Keratinocyte (primary cell): ENCODE measurements around the gene SLC16A2. TPM values are rescaled to one million over a fixed set of nuclear protein-coding genes. Genes with fewer than 3 reads are reported as not detected.

Experiments used
- DNase-seq: peaks from one replicate; pipeline ENCODE4 v3.0.0-alpha.2; 2011; ENCODE audit warnings: low read depth, missing footprints, low spot score
- FAIRE-seq: peaks from 2 replicates; lab custom pipeline; 2011; peaks lifted over from hg19 to GRCh38; lab: Jason Lieb, UNC
- H2AFZ ChIP-seq: 2 replicates; pipeline ENCODE4 v1.6.0; 2012; ENCODE audit warnings: low read length, control low read depth, inconsistent platforms; ENCODE audit not compliant: control insufficient read depth
- H3K27ac ChIP-seq: 2 replicates; pipeline ENCODE4 v1.5.1; 2011; ENCODE audit warnings: low read length; ENCODE audit not compliant: control insufficient read depth, insufficient read depth
- H3K27me3 ChIP-seq: 3 replicates; pipeline ENCODE4 v1.6.0; 2011; ENCODE audit warnings: low read length; ENCODE audit not compliant: control insufficient read depth, insufficient read depth; ENCODE audit errors: extremely low read depth
- H3K36me3 ChIP-seq, 2 experiments: 2 replicates in 1 of 2; 3 replicates in 1 of 2; pipeline ENCODE4 v1.5.1; 2011; ENCODE audit warnings: low read length in 2 of 2, mild to moderate bottlenecking in 1 of 2; ENCODE audit not compliant: control insufficient read depth in 2 of 2, insufficient read depth in 2 of 2; ENCODE audit errors: extremely low read depth in 1 of 2
- H3K4me1 ChIP-seq: 3 replicates; pipeline ENCODE4 v1.5.1; 2011; ENCODE audit warnings: low read length; ENCODE audit not compliant: control insufficient read depth, insufficient read depth; ENCODE audit errors: extremely low read depth
- H3K4me2 ChIP-seq: 3 replicates; pipeline ENCODE4 v1.6.0; 2011; ENCODE audit warnings: low read depth, low read length; ENCODE audit not compliant: control insufficient read depth, insufficient read depth; ENCODE audit errors: extremely low read depth
- H3K4me3 ChIP-seq, 3 experiments: fragments of 200-600 bp in 1 of 3; sonication (generic) in 1 of 3; 2 replicates in 2 of 3; 3 replicates in 1 of 3; pipeline ENCODE4 v1.5.1; 2011 to 2016; ENCODE audit warnings: low read length in 3 of 3, mild to moderate bottlenecking in 3 of 3, control low read depth in 2 of 3, inconsistent platforms in 1 of 3, low read depth in 1 of 3, mixed read lengths in 1 of 3, mixed run types in 1 of 3, moderate library complexity in 1 of 3; ENCODE audit not compliant: control insufficient read depth in 2 of 3, insufficient read depth in 2 of 3; ENCODE audit errors: extremely low read depth in 1 of 3
- H3K79me2 ChIP-seq: 2 replicates; pipeline ENCODE4 v1.6.0; 2012; ENCODE audit warnings: low read length; ENCODE audit not compliant: control insufficient read depth, insufficient read depth
- H3K9ac ChIP-seq: 3 replicates; pipeline ENCODE4 v1.6.0; 2011; ENCODE audit warnings: low read length; ENCODE audit not compliant: control insufficient read depth, insufficient read depth; ENCODE audit errors: extremely low read depth
- H3K9me1 ChIP-seq: 3 replicates; pipeline ENCODE4 v1.6.0; 2011; ENCODE audit warnings: low read length; ENCODE audit not compliant: control insufficient read depth, insufficient read depth; ENCODE audit errors: extremely low read depth
- H3K9me3 ChIP-seq: 2 replicates; pipeline ENCODE4 v1.5.1; 2012; ENCODE audit warnings: low read depth, low read length; ENCODE audit not compliant: control insufficient read depth
- H4K20me1 ChIP-seq: 3 replicates; pipeline ENCODE4 v1.6.0; 2011; ENCODE audit warnings: low read length; ENCODE audit not compliant: control insufficient read depth, insufficient read depth; ENCODE audit errors: extremely low read depth
- CTCF ChIP-seq, 3 experiments: IDR thresholded peaks in 1 of 3; conservative IDR thresholded peaks in 1 of 3; optimal IDR thresholded peaks in 1 of 3; 2 replicates in 2 of 3; 3 replicates in 1 of 3; pipeline versions ENCODE3 to v1.5.1; 2011; ENCODE audit warnings: low read length in 3 of 3, mild to moderate bottlenecking in 3 of 3, moderate library complexity in 2 of 3, control low read depth in 1 of 3, inconsistent platforms in 1 of 3; ENCODE audit not compliant: insufficient read depth in 2 of 3; ENCODE audit errors: extremely low read depth in 1 of 3
- EZH2 ChIP-seq: IDR thresholded peaks from one replicate; pipeline ENCODE4 v1.6.1; 2012; ENCODE audit warnings: inconsistent platforms, mild to moderate bottlenecking, low read length, moderate library complexity
- dilution Hi-C: fragments of 300-500 bp; cut with MboI; formaldehyde crosslinking; loops from one replicate; pipeline ENCODE4 v1.7.0; 2020; ENCODE audit warnings: low sequenced_read_pairs; ENCODE audit not compliant: extremely low pct_ligation_motif_present
- polyA plus RNA-seq, 5 experiments: library from polyadenylated mRNA; depleted of rRNA in 3 of 5; stranded (reverse) in 3 of 5; stranded (forward) in 1 of 5; unstranded in 1 of 5; fragments of >200 nt; gene quantifications; 1 replicate in 1 of 5; 2 replicates in 3 of 5; 3 replicates in 1 of 5; pipeline versions ENCODE4 v1.2.1 to v1.2.3, GENCODE V29; 2011 to 2012; ENCODE audit warnings: missing spikeins in 2 of 5, low read depth in 1 of 5, low replicate concordance in 1 of 5

Gene SLC16A2
- polyA plus RNA-seq, 1 donor (not counting 4 experiments of a cell fraction or from before 2014, with no cell fraction given), result 38.4 TPM

- no peaks in the 10 kb centered on the region for H4K20me1 ChIP-seq
- no peak overlapping the region for H3K27ac ChIP-seq
- peaks cover 5% of the 10 kb centered on the region for H3K4me1 ChIP-seq
- no peak overlapping the region for H3K4me3 ChIP-seq
- no peaks in the 10 kb centered on the region for H3K79me2 ChIP-seq
- H3K36me3 ChIP-seq, result peaks cover 0 to 1% of the 10 kb centered on the region in 2 experiments
- no peak overlapping the region for H3K9ac ChIP-seq
- DNase-seq (no peak), FAIRE-seq (no peak)
- no peak overlapping the region for H2AFZ ChIP-seq
- H3K27me3 ChIP-seq, result no peaks in the 10 kb centered on the region
- H3K9me3 ChIP-seq, result no peaks in the 10 kb centered on the region
- dilution Hi-C loops, result no loop called here
- no peak overlapping the region for H3K4me2 ChIP-seq
- TF ChIP-seq CTCF (optimal IDR thresholded peaks at IDR 0.05 in 1 of 3, IDR thresholded peaks at IDR 0.05 in 1 of 3, conservative IDR thresholded peaks at IDR 0.05 in 1 of 3; ENCODE audit: extremely low read depth in 1 of 3, insufficient read depth in 2 of 3, low read length in 3 of 3) (no peak), EZH2 (no peak)
- H3K9me1 ChIP-seq, result no peaks in the 10 kb centered on the region
Measured at GRCh38 chrX:74520896-74521295, 99.6 kb downstream of the SLC16A2 start.

- no peaks in the 10 kb centered on the region for H3K27me3 ChIP-seq
- no peak overlapping the region for H3K4me2 ChIP-seq
- no peaks in the 10 kb centered on the region for H4K20me1 ChIP-seq
- FAIRE-seq (no peak), DNase-seq (no peak)
- no peak overlapping the region for H3K27ac ChIP-seq
- TF ChIP-seq CTCF (optimal IDR thresholded peaks at IDR 0.05 in 1 of 3, IDR thresholded peaks at IDR 0.05 in 1 of 3, conservative IDR thresholded peaks at IDR 0.05 in 1 of 3; ENCODE audit: extremely low read depth in 1 of 3, insufficient read depth in 2 of 3, low read length in 3 of 3) (no peak), EZH2 (no peak)
- H3K79me2 ChIP-seq, result no peaks in the 10 kb centered on the region
- H3K9ac ChIP-seq, result no peak overlapping the region
- dilution Hi-C loops, result no loop called here
- H2AFZ ChIP-seq, result no peak overlapping the region
- no peaks in the 10 kb centered on the region for H3K9me1 ChIP-seq
- H3K4me1 ChIP-seq, result peaks cover 5% of the 10 kb centered on the region
- H3K9me3 ChIP-seq, result no peaks in the 10 kb centered on the region
- H3K36me3 ChIP-seq, result peaks cover 0 to 1% of the 10 kb centered on the region in 2 experiments
- no peak overlapping the region for H3K4me3 ChIP-seq
Measured at GRCh38 chrX:74521961-74522751, 100.9 kb downstream of the SLC16A2 start.
